OCI-LY7 (cell line): ENCODE results near the gene DNAJB7.

ENCODE experiments used
- EZH2phosphoT487 ChIP-seq: fragments of 200-600 bp; sonication (generic); IDR thresholded peaks from 2 replicates; pipeline ENCODE4 v1.6.1; 2018; ENCODE audit warnings: low read depth, borderline replicate concordance, mild to moderate bottlenecking, mixed run types, antibody characterized with exemption, low read length, moderate library complexity, mixed read lengths
- TF ChIP-seq, protein P1 (sequence below): fragments of 200-600 bp; sonication (generic); conservative IDR thresholded peaks from 2 replicates; pipeline ENCODE4 v1.5.1; 2014; ENCODE audit warnings: mild to moderate bottlenecking, antibody characterized with exemption, low read length, moderate library complexity, mixed read lengths

DNA sequence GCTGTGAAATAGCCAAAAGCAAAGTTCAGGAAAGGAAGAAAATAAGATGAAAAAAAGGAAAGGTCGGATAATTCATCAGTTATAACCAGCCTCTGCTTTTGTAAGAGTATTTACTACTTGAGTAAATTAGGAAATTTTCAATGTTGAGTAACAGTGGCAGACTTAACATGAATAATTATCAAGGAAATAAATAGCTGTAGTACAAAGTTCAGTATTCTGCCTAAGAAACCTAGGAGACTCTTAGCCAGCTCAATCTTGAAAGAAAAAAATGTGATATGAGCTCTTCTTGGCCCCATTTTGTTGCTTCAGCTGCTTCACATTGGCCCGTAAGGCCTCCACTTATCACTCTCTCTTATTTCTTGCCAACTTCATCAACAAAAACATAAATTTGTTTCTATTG, 17.0 kb upstream of the DNAJB7 start:
- TF ChIP-seq, protein P1, sequence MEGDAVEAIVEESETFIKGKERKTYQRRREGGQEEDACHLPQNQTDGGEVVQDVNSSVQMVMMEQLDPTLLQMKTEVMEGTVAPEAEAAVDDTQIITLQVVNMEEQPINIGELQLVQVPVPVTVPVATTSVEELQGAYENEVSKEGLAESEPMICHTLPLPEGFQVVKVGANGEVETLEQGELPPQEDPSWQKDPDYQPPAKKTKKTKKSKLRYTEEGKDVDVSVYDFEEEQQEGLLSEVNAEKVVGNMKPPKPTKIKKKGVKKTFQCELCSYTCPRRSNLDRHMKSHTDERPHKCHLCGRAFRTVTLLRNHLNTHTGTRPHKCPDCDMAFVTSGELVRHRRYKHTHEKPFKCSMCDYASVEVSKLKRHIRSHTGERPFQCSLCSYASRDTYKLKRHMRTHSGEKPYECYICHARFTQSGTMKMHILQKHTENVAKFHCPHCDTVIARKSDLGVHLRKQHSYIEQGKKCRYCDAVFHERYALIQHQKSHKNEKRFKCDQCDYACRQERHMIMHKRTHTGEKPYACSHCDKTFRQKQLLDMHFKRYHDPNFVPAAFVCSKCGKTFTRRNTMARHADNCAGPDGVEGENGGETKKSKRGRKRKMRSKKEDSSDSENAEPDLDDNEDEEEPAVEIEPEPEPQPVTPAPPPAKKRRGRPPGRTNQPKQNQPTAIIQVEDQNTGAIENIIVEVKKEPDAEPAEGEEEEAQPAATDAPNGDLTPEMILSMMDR: no peak
- TF ChIP-seq EZH2phosphoT487: no peak
